ENCODE results near the gene UBR2.
A peak's percentile ranks its signal among the peaks of the same experiment; 100 is the strongest.
"Not testable (repeated sequence)": the region's sequence is repeated elsewhere in the genome, so short reads cannot be mapped to it uniquely, and the experiment has no call there.

Gene UBR2

GRCh38 chr6:42533794-42534193, 30.0 kb upstream of the UBR2 start:
- no peaks in the 10 kb centered on the region for H3K9me3 Mint-ChIP-seq
- H3K27me3 Mint-ChIP-seq = no peaks in the 10 kb centered on the region
- no peak overlapping the region for H3K4me3 Mint-ChIP-seq
- no peak overlapping the region for H3K27ac Mint-ChIP-seq (ENCODE audit: low read depth)
- ATAC-seq (replicated peaks; ENCODE audit: extremely low read depth, poor library complexity, severe bottlenecking) (no peak), DNase-seq (ENCODE audit: low spot score in 2 of 2) (no peak)
- no peaks in the 10 kb centered on the region for H3K4me1 Mint-ChIP-seq
- peaks cover 1% of the 10 kb centered on the region for H3K36me3 Mint-ChIP-seq (ENCODE audit: insufficient read depth)

GRCh38 chr6:42537536-42537935, 26.3 kb upstream of the UBR2 start:
- DNase-seq (ENCODE audit: low spot score in 2 of 2) (no peak), ATAC-seq (replicated peaks; ENCODE audit: extremely low read depth, poor library complexity, severe bottlenecking) (no peak)
- Mint-ChIP-seq H3K9me3 (no peaks in the 10 kb centered on the region), H3K4me3 (no peak overlapping the region), H3K27me3 (no peaks in the 10 kb centered on the region), H3K36me3 (ENCODE audit: insufficient read depth) (peaks cover 4% of the 10 kb centered on the region), H3K4me1 (no peaks in the 10 kb centered on the region), H3K27ac (ENCODE audit: low read depth) (no peak overlapping the region)

- Mint-ChIP-seq H3K9me3 (no peaks in the 10 kb centered on the region), H3K4me3 (no peak overlapping the region), H3K27ac (ENCODE audit: low read depth) (no peak overlapping the region), H3K27me3 (no peaks in the 10 kb centered on the region), H3K36me3 (ENCODE audit: insufficient read depth) (peaks cover 4% of the 10 kb centered on the region), H3K4me1 (no peaks in the 10 kb centered on the region)
- no peak for ATAC-seq (replicated peaks; ENCODE audit: extremely low read depth, poor library complexity, severe bottlenecking)
- no peak for DNase-seq (ENCODE audit: low spot score in 2 of 2)
Observed at GRCh38 chr6:42539135-42539534, 24.7 kb upstream of the UBR2 start.

- Mint-ChIP-seq H3K4me1 (peaks cover 7% of the 10 kb centered on the region), H3K27ac (ENCODE audit: low read depth) (no peak overlapping the region), H3K9me3 (no peaks in the 10 kb centered on the region), H3K36me3 (ENCODE audit: insufficient read depth) (peaks cover 3% of the 10 kb centered on the region), H3K27me3 (no peaks in the 10 kb centered on the region), H3K4me3 (no peak overlapping the region)
- ATAC-seq (replicated peaks; ENCODE audit: extremely low read depth, poor library complexity, severe bottlenecking) (no peak), DNase-seq (ENCODE audit: low spot score in 2 of 2) (no peak)
Observed at GRCh38 chr6:42545226-42545773, 18.5 kb upstream of the UBR2 start.

- DNase-seq (ENCODE audit: low spot score in 2 of 2) (peak; percentile 79 to 87), ATAC-seq (replicated peaks; ENCODE audit: extremely low read depth, poor library complexity, severe bottlenecking) (peak; percentile 98)
- Mint-ChIP-seq H3K36me3 (ENCODE audit: insufficient read depth) (peaks cover 2% of the 10 kb centered on the region), H3K4me1 (peaks cover 7% of the 10 kb centered on the region), H3K9me3 (no peaks in the 10 kb centered on the region), H3K27me3 (no peaks in the 10 kb centered on the region), H3K27ac (ENCODE audit: low read depth) (peak overlapping the region; percentile 41), H3K4me3 (peak overlapping the region; percentile 53)
Observed at GRCh38 chr6:42547407-42548329, 16.2 kb upstream of the UBR2 start.

GRCh38 chr6:42550277-42550676, 13.6 kb upstream of the UBR2 start:
- peaks cover 2% of the 10 kb centered on the region for H3K36me3 Mint-ChIP-seq (ENCODE audit: insufficient read depth)
- no peak overlapping the region for H3K4me3 Mint-ChIP-seq
- no peaks in the 10 kb centered on the region for H3K27me3 Mint-ChIP-seq
- no peaks in the 10 kb centered on the region for H3K9me3 Mint-ChIP-seq
- H3K4me1 Mint-ChIP-seq = peaks cover 7% of the 10 kb centered on the region
- no peak for ATAC-seq (replicated peaks; ENCODE audit: extremely low read depth, poor library complexity, severe bottlenecking)
- DNase-seq (ENCODE audit: low spot score in 2 of 2) = no peak
- H3K27ac Mint-ChIP-seq (ENCODE audit: low read depth) = no peak overlapping the region

GRCh38 chr6:42551217-42551616, 12.6 kb upstream of the UBR2 start:
- Mint-ChIP-seq H3K9me3 (no peaks in the 10 kb centered on the region), H3K27me3 (no peaks in the 10 kb centered on the region), H3K4me3 (no peak overlapping the region), H3K36me3 (ENCODE audit: insufficient read depth) (peaks cover 2% of the 10 kb centered on the region), H3K27ac (ENCODE audit: low read depth) (no peak overlapping the region), H3K4me1 (peaks cover 7% of the 10 kb centered on the region)
- DNase-seq (ENCODE audit: low spot score in 2 of 2) = no peak
- no peak for ATAC-seq (replicated peaks; ENCODE audit: extremely low read depth, poor library complexity, severe bottlenecking)

- Mint-ChIP-seq H3K9me3 (no peaks in the 10 kb centered on the region), H3K27ac (ENCODE audit: low read depth) (no peak overlapping the region), H3K27me3 (no peaks in the 10 kb centered on the region), H3K4me1 (peaks cover 7% of the 10 kb centered on the region), H3K36me3 (ENCODE audit: insufficient read depth) (peaks cover 2% of the 10 kb centered on the region), H3K4me3 (no peak overlapping the region)
- no peak for ATAC-seq (replicated peaks; ENCODE audit: extremely low read depth, poor library complexity, severe bottlenecking)
- DNase-seq (ENCODE audit: low spot score in 2 of 2) = no peak
Observed at GRCh38 chr6:42552380-42552779, 11.4 kb upstream of the UBR2 start.

- no peaks in the 10 kb centered on the region for H3K27me3 Mint-ChIP-seq
- H3K4me1 Mint-ChIP-seq = no peaks in the 10 kb centered on the region
- no peak for DNase-seq (ENCODE audit: low spot score in 2 of 2)
- no peaks in the 10 kb centered on the region for H3K36me3 Mint-ChIP-seq (ENCODE audit: insufficient read depth)
- no peak overlapping the region for H3K27ac Mint-ChIP-seq (ENCODE audit: low read depth)
- H3K9me3 Mint-ChIP-seq = no peaks in the 10 kb centered on the region
- H3K4me3 Mint-ChIP-seq = no peak overlapping the region
- peak; percentile 43 for ATAC-seq (replicated peaks; ENCODE audit: extremely low read depth, poor library complexity, severe bottlenecking)
Observed at GRCh38 chr6:42555477-42556457, 8.1 kb upstream of the UBR2 start.

- ATAC-seq (replicated peaks; ENCODE audit: extremely low read depth, poor library complexity, severe bottlenecking) = no peak
Observed at GRCh38 chr6:42556462-42556861, 7.4 kb upstream of the UBR2 start.

GRCh38 chr6:42559276-42559675, 4.6 kb upstream of the UBR2 start:
- H3K27me3 Mint-ChIP-seq; H3K36me3 Mint-ChIP-seq (ENCODE audit: insufficient read depth); H3K4me1 Mint-ChIP-seq; ATAC-seq (replicated peaks; ENCODE audit: extremely low read depth, poor library complexity, severe bottlenecking); H3K9me3 Mint-ChIP-seq; H3K27ac Mint-ChIP-seq (ENCODE audit: low read depth); H3K4me3 Mint-ChIP-seq; DNase-seq (ENCODE audit: low spot score in 2 of 2): not testable (repeated sequence)

More at GRCh38 chr6:42556462-42556861, 7.4 kb upstream of the UBR2 start:
- Mint-ChIP-seq H3K4me3 (no peak overlapping the region), H3K27me3 (no peaks in the 10 kb centered on the region), H3K36me3 (ENCODE audit: insufficient read depth) (no peaks in the 10 kb centered on the region), H3K4me1 (no peaks in the 10 kb centered on the region), H3K9me3 (no peaks in the 10 kb centered on the region), H3K27ac (ENCODE audit: low read depth) (no peak overlapping the region)
- no peak for DNase-seq (ENCODE audit: low spot score in 2 of 2)

GRCh38 chr6:42561986-42562385, 1.8 kb upstream of the UBR2 start:
- no peak overlapping the region for H3K27ac Mint-ChIP-seq (ENCODE audit: low read depth)
- ATAC-seq (replicated peaks; ENCODE audit: extremely low read depth, poor library complexity, severe bottlenecking) (no peak), DNase-seq (ENCODE audit: low spot score in 2 of 2) (no peak)
- H3K27me3 Mint-ChIP-seq = no peaks in the 10 kb centered on the region
- H3K4me1 Mint-ChIP-seq = peaks cover 27% of the 10 kb centered on the region
- H3K9me3 Mint-ChIP-seq = no peaks in the 10 kb centered on the region
- H3K4me3 Mint-ChIP-seq = no peak overlapping the region
- peaks cover 12% of the 10 kb centered on the region for H3K36me3 Mint-ChIP-seq (ENCODE audit: insufficient read depth)
